Peyer's patch (tissue), 4 donors: ENCODE data around the gene DAPK1.

ENCODE experiments used
- POLR2A ChIP-seq, 2 donors: fragments of 450-650 bp; IDR thresholded peaks; one replicate each; pipeline ENCODE4 v1.5.1; 2017; ENCODE audit warnings: antibody characterized with exemption in 2 of 2, mild to moderate bottlenecking in 2 of 2, moderate library complexity in 2 of 2
- TF ChIP-seq, protein P1 (sequence below), 6 experiments: fragments of 450-650 bp in 4 of 6; fragments of 200-600 bp in 2 of 6; sonication (generic) in 1 of 6; IDR thresholded peaks; one replicate each; pipeline ENCODE4 v1.5.1; 2017 to 2019; ENCODE audit warnings: antibody characterized with exemption in 6 of 6, mild to moderate bottlenecking in 3 of 6, moderate library complexity in 1 of 6

GRCh38 chr9:87545858-87546257, 48.2 kb downstream of the DAPK1 start:
- TF ChIP-seq, protein P1, sequence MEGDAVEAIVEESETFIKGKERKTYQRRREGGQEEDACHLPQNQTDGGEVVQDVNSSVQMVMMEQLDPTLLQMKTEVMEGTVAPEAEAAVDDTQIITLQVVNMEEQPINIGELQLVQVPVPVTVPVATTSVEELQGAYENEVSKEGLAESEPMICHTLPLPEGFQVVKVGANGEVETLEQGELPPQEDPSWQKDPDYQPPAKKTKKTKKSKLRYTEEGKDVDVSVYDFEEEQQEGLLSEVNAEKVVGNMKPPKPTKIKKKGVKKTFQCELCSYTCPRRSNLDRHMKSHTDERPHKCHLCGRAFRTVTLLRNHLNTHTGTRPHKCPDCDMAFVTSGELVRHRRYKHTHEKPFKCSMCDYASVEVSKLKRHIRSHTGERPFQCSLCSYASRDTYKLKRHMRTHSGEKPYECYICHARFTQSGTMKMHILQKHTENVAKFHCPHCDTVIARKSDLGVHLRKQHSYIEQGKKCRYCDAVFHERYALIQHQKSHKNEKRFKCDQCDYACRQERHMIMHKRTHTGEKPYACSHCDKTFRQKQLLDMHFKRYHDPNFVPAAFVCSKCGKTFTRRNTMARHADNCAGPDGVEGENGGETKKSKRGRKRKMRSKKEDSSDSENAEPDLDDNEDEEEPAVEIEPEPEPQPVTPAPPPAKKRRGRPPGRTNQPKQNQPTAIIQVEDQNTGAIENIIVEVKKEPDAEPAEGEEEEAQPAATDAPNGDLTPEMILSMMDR (IDR thresholded peaks at IDR 0.05) = no peak
- TF ChIP-seq POLR2A (IDR thresholded peaks at IDR 0.05) = no peak
